COR-L47 (cell line): ENCODE results near the gene NKAIN4.
A peak's percentile ranks its signal among the peaks of the same experiment; 100 is the strongest.

ENCODE experiments used
- DNase-seq: peaks from one replicate; lab custom pipeline; 2025; lab: John Stamatoyannopoulos, UW

NKAIN4 gene

DNA sequence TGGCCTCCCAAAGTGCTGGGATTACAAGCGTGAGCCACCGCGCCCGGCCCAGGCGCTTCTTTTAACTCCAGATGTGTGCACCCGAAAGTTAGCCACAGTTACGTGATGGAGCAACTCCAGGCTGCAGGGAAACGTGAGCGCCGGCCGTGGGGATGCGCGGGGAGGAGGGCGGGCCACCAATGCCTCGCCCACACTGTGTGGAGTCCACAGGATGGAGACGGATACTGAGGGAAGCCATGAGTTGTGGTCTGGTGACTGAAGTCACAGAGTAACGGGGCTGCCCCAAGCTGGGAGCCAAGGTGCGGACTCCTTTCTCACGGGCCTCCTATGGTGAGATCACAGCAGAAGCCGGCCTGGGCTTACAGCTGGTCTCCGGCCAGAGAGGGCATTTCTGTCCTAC is 61.5 kb downstream of the NKAIN4 start:
- DNase-seq, result no peak

- peak; percentile 99 for DNase-seq
These were observed 62.9 kb downstream of the NKAIN4 start for GRCh38 chr20:63191400-63191799.

GRCh38 chr20:63190828-63191227 is 63.4 kb downstream of the NKAIN4 start:
- no peak for DNase-seq
